ENCODE results near the gene MINK1.
A peak's percentile ranks its signal among the peaks of the same experiment; 100 is the strongest.
"Not testable (repeated sequence)": the region's sequence is repeated elsewhere in the genome, so short reads cannot be mapped to it uniquely, and the experiment has no call there.

The MINK1 gene

GRCh38 chr17:4850246-4850645 is 17.1 kb downstream of the MINK1 start:
- no peak for DNase-seq

GRCh38 chr17:4851084-4851483 is 17.9 kb downstream of the MINK1 start:
- no peak for DNase-seq

GRCh38 chr17:4852567-4853207 is 19.5 kb downstream of the MINK1 start:
- DNase-seq = no peak

- DNase-seq = no peak
Observed at GRCh38 chr17:4853208-4853671, 20.1 kb downstream of the MINK1 start.

- no peak for DNase-seq
Observed at GRCh38 chr17:4854111-4854681, 21.1 kb downstream of the MINK1 start.

GRCh38 chr17:4856271-4856936 is 23.3 kb downstream of the MINK1 start:
- DNase-seq = no peak

GRCh38 chr17:4856937-4857314 is 23.8 kb downstream of the MINK1 start:
- no peak for DNase-seq

GRCh38 chr17:4857347-4857746 is 24.2 kb downstream of the MINK1 start:
- not testable (repeated sequence) for DNase-seq

GRCh38 chr17:4858068-4858881 is 25.1 kb downstream of the MINK1 start:
- no peak for DNase-seq

GRCh38 chr17:4858882-4859260 is 25.7 kb downstream of the MINK1 start:
- DNase-seq = no peak

GRCh38 chr17:4859816-4860625 is 26.9 kb downstream of the MINK1 start:
- DNase-seq = peak; percentile 39

- no peak for DNase-seq
Observed at GRCh38 chr17:4860651-4861050, 27.5 kb downstream of the MINK1 start.

GRCh38 chr17:4861052-4861451 is 27.9 kb downstream of the MINK1 start:
- DNase-seq = no peak

- DNase-seq = no peak
Observed at GRCh38 chr17:4862720-4863119, 29.6 kb downstream of the MINK1 start.

- no peak for DNase-seq
Observed at GRCh38 chr17:4863321-4863720, 30.2 kb downstream of the MINK1 start.

GRCh38 chr17:4867535-4867934 is 34.4 kb downstream of the MINK1 start:
- not testable (repeated sequence) for DNase-seq

- not testable (repeated sequence) for DNase-seq
Observed at GRCh38 chr17:4869058-4869998, 36.2 kb downstream of the MINK1 start.

- DNase-seq = no peak
Observed at GRCh38 chr17:4870855-4871254, 37.7 kb downstream of the MINK1 start.

- no peak for DNase-seq
Observed at GRCh38 chr17:4872786-4873185, 39.6 kb downstream of the MINK1 start.

- DNase-seq = no peak
Observed at GRCh38 chr17:4877089-4877488, 43.9 kb downstream of the MINK1 start.

- no peak for DNase-seq
Observed at GRCh38 chr17:4879601-4880000, 46.5 kb downstream of the MINK1 start.
